ENCODE data around the gene YIPF4. TPM values are rescaled to one million over a fixed set of nuclear protein-coding genes. Genes with fewer than 3 reads are reported as not detected.

YIPF4 gene
- total RNA-seq, 1 donor from 2014 or later = 58.0 TPM

DNA sequence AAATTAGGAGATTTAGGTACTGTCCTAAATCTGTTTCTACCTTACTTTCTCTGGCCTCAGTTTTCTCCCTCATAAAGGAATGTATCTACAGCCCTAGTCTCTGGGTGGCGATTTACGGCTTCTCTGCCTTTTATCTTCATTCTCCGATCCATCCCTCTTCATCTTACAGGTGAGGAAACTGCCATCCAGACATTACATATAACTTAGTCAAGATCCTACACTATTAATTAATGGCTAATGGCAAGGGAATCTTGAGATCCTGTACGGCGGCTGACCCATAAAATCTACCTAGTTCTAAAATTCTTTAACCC lies 386 bp upstream of the YIPF4 start:
- no peaks in the 10 kb centered on the region for H3K9me3 Mint-ChIP-seq (ENCODE audit: unreplicated experiment)
- peak overlapping the region; percentile 98 for H3K4me3 Mint-ChIP-seq (ENCODE audit: unreplicated experiment)
- peak overlapping the region; percentile 100 for H3K27ac Mint-ChIP-seq (ENCODE audit: unreplicated experiment)
- peaks cover 12% of the 10 kb centered on the region for H3K4me1 Mint-ChIP-seq (ENCODE audit: unreplicated experiment)
- no peak for DNase-seq (ENCODE audit: low spot score)
- TF ChIP-seq, protein P1, sequence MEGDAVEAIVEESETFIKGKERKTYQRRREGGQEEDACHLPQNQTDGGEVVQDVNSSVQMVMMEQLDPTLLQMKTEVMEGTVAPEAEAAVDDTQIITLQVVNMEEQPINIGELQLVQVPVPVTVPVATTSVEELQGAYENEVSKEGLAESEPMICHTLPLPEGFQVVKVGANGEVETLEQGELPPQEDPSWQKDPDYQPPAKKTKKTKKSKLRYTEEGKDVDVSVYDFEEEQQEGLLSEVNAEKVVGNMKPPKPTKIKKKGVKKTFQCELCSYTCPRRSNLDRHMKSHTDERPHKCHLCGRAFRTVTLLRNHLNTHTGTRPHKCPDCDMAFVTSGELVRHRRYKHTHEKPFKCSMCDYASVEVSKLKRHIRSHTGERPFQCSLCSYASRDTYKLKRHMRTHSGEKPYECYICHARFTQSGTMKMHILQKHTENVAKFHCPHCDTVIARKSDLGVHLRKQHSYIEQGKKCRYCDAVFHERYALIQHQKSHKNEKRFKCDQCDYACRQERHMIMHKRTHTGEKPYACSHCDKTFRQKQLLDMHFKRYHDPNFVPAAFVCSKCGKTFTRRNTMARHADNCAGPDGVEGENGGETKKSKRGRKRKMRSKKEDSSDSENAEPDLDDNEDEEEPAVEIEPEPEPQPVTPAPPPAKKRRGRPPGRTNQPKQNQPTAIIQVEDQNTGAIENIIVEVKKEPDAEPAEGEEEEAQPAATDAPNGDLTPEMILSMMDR (IDR thresholded peaks at IDR 0.05; ENCODE audit: unreplicated experiment) = no peak
- peaks cover 4% of the 10 kb centered on the region for H3K27me3 Mint-ChIP-seq (ENCODE audit: unreplicated experiment)
- peaks cover 11% of the 10 kb centered on the region for H3K36me3 Mint-ChIP-seq (ENCODE audit: low read depth, unreplicated experiment)

DNA sequence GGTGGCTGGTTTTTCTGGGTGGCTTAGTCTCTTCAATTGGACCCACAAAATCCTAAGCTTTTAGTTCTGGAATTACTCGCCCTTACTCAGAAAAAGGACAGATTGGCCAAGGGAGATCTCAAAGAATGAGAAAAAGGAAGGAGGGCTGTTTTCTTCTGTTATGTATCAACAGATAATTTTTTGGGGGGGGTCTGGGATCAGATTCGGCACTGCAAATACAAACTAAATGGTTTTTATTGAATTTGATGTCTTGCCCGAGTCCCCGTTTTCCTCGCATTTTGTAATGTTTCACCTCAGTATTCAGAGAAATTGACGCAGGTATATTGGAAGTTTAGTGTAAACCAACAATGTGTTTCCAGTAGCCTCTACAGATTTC lies 762 bp downstream of the YIPF4 start:
- H3K36me3 Mint-ChIP-seq (ENCODE audit: low read depth, unreplicated experiment) = peaks cover 16% of the 10 kb centered on the region
- no peak for DNase-seq (ENCODE audit: low spot score)
- peaks cover 4% of the 10 kb centered on the region for H3K27me3 Mint-ChIP-seq (ENCODE audit: unreplicated experiment)
- peak overlapping the region; percentile 99 for H3K27ac Mint-ChIP-seq (ENCODE audit: unreplicated experiment)
- peaks cover 16% of the 10 kb centered on the region for H3K4me1 Mint-ChIP-seq (ENCODE audit: unreplicated experiment)
- TF ChIP-seq, protein P1 (IDR thresholded peaks at IDR 0.05; ENCODE audit: unreplicated experiment) = no peak
- no peaks in the 10 kb centered on the region for H3K9me3 Mint-ChIP-seq (ENCODE audit: unreplicated experiment)
- peak overlapping the region; percentile 98 for H3K4me3 Mint-ChIP-seq (ENCODE audit: unreplicated experiment)

DNA sequence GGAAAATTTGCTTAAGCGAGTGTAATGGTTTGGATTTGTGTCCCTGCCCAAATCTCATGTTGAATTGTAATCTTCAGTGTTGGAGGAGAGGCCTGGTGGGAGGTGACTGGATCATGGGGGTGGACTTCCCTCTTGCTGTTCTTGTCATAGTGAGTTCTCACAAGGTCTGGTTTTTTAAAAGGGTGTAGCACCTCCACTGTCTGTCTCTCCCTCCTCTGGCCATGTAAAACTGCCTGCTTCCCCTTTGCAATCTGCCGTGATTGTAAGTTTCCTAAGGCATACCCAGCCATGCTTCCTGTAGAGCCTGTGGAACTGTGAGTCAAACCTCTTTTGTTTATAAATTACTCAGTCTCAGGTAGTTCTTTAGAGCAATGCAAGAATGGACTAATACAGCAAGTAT lies 6.6 kb downstream of the YIPF4 start:
- H3K27ac Mint-ChIP-seq (ENCODE audit: unreplicated experiment) = peak overlapping the region; percentile 67
- H3K36me3 Mint-ChIP-seq (ENCODE audit: low read depth, unreplicated experiment) = peaks cover 20% of the 10 kb centered on the region
- DNase-seq (ENCODE audit: low spot score) = no peak
- TF ChIP-seq, protein P1 (IDR thresholded peaks at IDR 0.05; ENCODE audit: unreplicated experiment) = no peak
- H3K9me3 Mint-ChIP-seq (ENCODE audit: unreplicated experiment) = no peaks in the 10 kb centered on the region
- peaks cover 14% of the 10 kb centered on the region for H3K4me1 Mint-ChIP-seq (ENCODE audit: unreplicated experiment)
- H3K4me3 Mint-ChIP-seq (ENCODE audit: unreplicated experiment) = no peak overlapping the region
- H3K27me3 Mint-ChIP-seq (ENCODE audit: unreplicated experiment) = no peaks in the 10 kb centered on the region

GRCh38 chr2:32289165-32289999 lies 11.7 kb downstream of the YIPF4 start:
- Mint-ChIP-seq H3K4me1 (ENCODE audit: unreplicated experiment) (peaks cover 7% of the 10 kb centered on the region), H3K9me3 (ENCODE audit: unreplicated experiment) (no peaks in the 10 kb centered on the region)
- no peak for DNase-seq (ENCODE audit: low spot score)

GRCh38 chr2:32290000-32290339 lies 12.3 kb downstream of the YIPF4 start:
- TF ChIP-seq, protein P1 (IDR thresholded peaks at IDR 0.05; ENCODE audit: unreplicated experiment) = no peak
- H3K27ac Mint-ChIP-seq (ENCODE audit: unreplicated experiment) = no peak overlapping the region
- peaks cover 1% of the 10 kb centered on the region for H3K4me1 Mint-ChIP-seq (ENCODE audit: unreplicated experiment)
- H3K9me3 Mint-ChIP-seq (ENCODE audit: unreplicated experiment) = no peaks in the 10 kb centered on the region
- H3K4me3 Mint-ChIP-seq (ENCODE audit: unreplicated experiment) = no peak overlapping the region
- peaks cover 20% of the 10 kb centered on the region for H3K36me3 Mint-ChIP-seq (ENCODE audit: low read depth, unreplicated experiment)
- H3K27me3 Mint-ChIP-seq (ENCODE audit: unreplicated experiment) = no peaks in the 10 kb centered on the region
- no peak for DNase-seq (ENCODE audit: low spot score)

More at GRCh38 chr2:32289165-32289999, 11.7 kb downstream of the YIPF4 start:
- H3K27ac Mint-ChIP-seq (ENCODE audit: unreplicated experiment) = no peak overlapping the region
- H3K4me3 Mint-ChIP-seq (ENCODE audit: unreplicated experiment) = no peak overlapping the region
- H3K27me3 Mint-ChIP-seq (ENCODE audit: unreplicated experiment) = no peaks in the 10 kb centered on the region
- H3K36me3 Mint-ChIP-seq (ENCODE audit: low read depth, unreplicated experiment) = peaks cover 23% of the 10 kb centered on the region
- TF ChIP-seq, protein P1 (IDR thresholded peaks at IDR 0.05; ENCODE audit: unreplicated experiment) = no peak

Data from endothelial cell (in vitro differentiated cells).